Posterior vena cava (tissue), 2 donors: ENCODE results near the gene THRB. TPM values are rescaled to one million over a fixed set of nuclear protein-coding genes. Genes with fewer than 3 reads are reported as not detected.

Experiments
- DNase-seq: peaks from one replicate; pipeline ENCODE4 v3.0.0-alpha.2; 2020; ENCODE audit warnings: low spot score
- intact Hi-C, 2 donors: fragments of 100-400 bp; cut with DNase I; formaldehyde crosslinking; loops; one replicate each; pipeline versions ENCODE4 v1.14.1 to v1.14.2; 2022 to 2023
- long read RNA-seq, 2 donors: library from polyadenylated mRNA; unstranded; transcript quantifications; one replicate each; pipeline ENCODE4 v2.0.0, GENCODE V29; 2020 to 2021
- total RNA-seq, 2 donors: library from RNA; stranded (reverse); fragmentation: NEBNext Ultra II Directional; extraction: Animal tissue kit (Norgen Biotek cat#: 25700); gene quantifications; one replicate each; pipeline ENCODE4 v1.2.1, GENCODE V29; 2021
- donor health status: DM: yes; HTN: yes; CAD: no.
- donor health status: DM: yes; HTN: yes; CAD: no.

THRB gene
- 10 to 100 TPM; 25.0 to 32.5 TPM for total RNA-seq
- long read RNA-seq, donor 1, partial matches to known transcripts: 0 of 10 reads
- long read RNA-seq, donor 1, other reads (novel, unspliced or antisense): 10 of 10 reads
- long read RNA-seq, donor 2, full-length matches to known transcripts: 1 of 15 reads
- long read RNA-seq, donor 2, partial matches to known transcripts: 3 of 15 reads
- long read RNA-seq, donor 2, other reads (novel, unspliced or antisense): 11 of 15 reads

DNA sequence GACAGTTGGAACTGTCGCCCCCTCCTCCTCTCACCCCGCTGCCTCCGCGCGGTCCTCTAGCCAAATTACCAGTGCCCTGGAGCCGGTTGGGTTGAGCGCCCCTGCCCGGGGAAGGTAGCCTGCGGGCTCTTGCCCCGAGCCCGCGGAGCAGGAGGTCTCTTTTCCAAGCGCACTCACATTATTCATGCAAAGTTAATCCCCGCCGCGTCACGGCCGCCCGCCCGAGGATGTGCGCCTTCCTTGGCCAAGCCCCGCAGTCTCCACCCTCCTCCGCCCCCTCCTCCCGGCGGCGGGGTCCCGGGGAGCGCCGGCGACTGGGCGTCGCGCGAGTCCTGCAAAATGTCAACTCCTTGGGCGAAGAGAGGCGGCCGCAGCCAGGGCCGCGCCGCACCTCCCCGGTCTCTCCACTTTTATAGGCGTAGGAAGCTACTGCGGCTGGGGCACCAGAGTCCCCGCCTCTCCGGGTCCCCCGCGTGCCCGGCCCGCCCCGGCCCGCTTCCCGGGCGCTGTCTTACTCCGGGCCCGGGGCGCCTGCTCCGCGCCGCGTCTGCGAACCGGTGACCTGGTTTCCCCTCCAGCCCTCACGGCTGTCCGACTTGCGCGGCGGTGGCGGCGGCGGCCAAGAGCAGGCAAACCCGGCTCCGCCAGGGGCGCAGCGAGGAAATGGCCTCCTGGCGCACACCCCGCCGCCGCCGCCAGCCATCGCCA, at the start of gene THRB:
TSS of gene THRB (minus strand) at position 233 of the 708 bp plus-strand sequence.
- intact Hi-C loops: loop anchor here (10.0 kb wide), 2 partner anchors 230 to 500 kb away; no protein-coding TSS in a partner anchor
- peak; percentile 93 for DNase-seq

- DNase-seq: no peak
- intact Hi-C loops: no loop called here
Observed at GRCh38 chr3:24541935-24542334, 47.3 kb upstream of the THRB start.

GRCh38 chr3:24540821-24541220, 46.2 kb upstream of the THRB start:
- no peak for DNase-seq
- intact Hi-C loops: no loop called here

DNA sequence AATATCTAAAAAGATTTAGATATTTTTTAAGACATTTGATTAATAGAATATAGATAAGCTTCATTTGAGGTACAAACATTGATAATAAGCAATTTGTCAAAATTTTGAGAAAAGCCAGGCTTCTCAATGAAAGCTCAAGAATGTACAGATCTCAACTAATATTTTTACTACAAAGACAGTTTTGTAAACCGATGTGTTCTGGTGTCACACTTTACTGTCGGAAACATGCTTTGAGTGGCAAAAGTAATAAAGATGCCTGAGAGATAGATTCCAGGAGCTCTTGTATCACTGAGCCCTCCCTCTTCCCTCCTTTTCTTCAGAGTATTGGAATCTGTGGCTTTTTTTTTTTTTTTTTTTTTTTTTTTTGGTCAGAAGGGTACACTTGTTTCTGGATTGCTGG, 45.0 kb upstream of the THRB start:
- DNase-seq: no peak
- intact Hi-C loops: no loop called here

- intact Hi-C loops: no loop called here
- DNase-seq: no peak
Observed at GRCh38 chr3:24538891-24539290, 44.2 kb upstream of the THRB start.

DNA sequence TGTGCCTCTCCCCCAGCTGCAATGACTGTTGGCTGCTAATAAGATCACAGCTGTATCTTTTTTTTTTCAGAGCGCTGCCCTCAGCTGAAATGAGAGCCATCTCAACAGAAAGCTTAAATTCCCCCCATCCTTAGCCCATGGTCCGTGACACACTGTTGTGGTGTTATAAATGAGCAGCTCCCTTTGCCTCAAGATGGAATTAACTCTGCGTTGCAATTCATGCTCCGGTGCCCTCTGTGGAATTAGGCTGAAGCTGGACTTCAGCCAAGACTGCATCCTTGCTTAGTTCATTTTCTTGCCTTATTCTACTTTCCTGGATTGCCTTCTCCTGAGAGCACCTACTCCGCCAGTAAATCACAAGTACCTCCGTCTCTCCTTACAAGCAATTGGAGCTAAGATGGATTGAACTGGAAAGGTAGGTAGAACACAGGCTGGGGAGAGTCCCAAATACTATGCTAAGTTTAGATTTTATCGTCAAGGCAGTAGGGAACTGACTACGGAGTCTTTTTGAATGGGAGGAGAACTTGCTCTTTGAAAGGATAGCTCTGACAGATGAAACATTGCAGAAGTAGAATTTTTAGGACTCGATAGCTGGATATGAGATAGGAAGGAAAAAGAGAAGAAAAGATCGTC, 39.0 kb upstream of the THRB start:
- intact Hi-C loops: no loop called here
- DNase-seq: no peak

- intact Hi-C loops: no loop called here
- no peak for DNase-seq
Observed at GRCh38 chr3:24530471-24530870, 35.8 kb upstream of the THRB start.

GRCh38 chr3:24529210-24529609, 34.6 kb upstream of the THRB start:
- no peak for DNase-seq
- intact Hi-C loops: no loop called here

DNA sequence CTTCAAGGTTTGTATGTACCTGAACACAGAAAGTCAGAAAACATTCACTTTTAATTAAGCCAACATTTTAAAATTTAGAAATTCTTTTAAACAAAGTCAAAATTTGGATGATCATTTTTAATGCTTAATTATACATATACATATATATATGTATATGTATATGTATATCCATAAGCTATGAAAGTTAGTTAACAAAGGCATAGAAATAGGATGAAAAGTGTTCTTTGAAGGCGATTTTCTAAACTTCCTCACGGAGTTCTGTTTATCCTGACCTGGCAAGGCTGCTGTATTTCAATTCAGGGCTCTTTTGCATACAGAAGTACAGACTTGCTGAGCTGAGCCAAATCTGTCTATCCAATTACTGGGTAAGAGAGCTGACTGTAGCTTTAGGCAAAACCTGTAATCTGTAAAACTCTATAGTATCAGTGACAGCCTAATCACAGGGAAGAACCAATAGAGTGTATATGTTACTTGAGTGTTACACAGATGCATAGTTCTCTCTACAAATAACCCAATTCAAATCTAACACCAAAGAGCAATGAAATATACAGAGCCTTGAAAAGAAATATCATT, 32.1 kb upstream of the THRB start:
- no peak for DNase-seq
- intact Hi-C loops: no loop called here

DNA sequence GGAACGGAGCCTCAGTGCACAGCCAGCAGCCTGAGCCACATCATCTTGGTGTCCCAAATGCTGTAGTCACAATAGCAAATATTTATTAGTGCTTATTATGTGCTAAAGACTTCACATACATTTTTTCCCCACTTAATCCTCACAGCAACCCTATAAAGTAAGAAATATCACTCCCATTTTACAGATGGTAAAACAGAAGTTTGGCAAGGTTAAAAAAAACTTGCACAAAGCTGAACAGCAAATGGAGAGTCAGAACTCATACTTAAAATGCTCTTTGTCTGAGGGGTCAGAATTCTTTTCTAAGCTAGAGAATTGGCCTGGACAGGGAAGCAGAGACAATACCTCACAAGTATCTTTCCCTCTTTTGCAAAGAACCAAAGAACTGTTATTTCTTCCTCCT, 30.9 kb upstream of the THRB start:
- intact Hi-C loops: no loop called here

DNA sequence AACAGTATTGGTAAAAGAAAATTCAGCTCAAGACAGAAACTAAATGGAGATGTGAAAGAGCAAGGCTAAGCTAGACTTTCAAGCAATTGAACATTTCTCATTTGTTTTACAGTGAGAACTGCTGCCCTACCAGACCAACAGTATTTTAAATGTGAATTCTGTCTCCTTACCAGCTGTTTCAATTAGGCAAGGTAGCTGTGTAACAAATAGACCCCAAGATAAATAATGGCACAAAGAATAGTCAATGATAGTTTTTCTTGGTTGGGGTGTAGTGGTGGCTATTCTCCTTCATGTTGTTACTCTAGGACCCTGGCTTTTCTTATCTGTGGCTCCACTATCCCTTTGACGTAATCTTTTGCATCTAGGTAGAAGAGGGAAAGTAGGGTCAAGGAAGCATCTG, 30.4 kb upstream of the THRB start:
- no peak for DNase-seq
- intact Hi-C loops: no loop called here

More for the DNA sequence above, 30.9 kb upstream of the THRB start:
- no peak for DNase-seq

GRCh38 chr3:24523988-24524727, 29.5 kb upstream of the THRB start:
- no peak for DNase-seq
- intact Hi-C loops: no loop called here

GRCh38 chr3:24523215-24523614, 28.6 kb upstream of the THRB start:
- intact Hi-C loops: no loop called here
- no peak for DNase-seq

- peak; percentile 81 for DNase-seq
- intact Hi-C loops: no loop called here
Observed at GRCh38 chr3:24522146-24522579, 27.5 kb upstream of the THRB start.

DNA sequence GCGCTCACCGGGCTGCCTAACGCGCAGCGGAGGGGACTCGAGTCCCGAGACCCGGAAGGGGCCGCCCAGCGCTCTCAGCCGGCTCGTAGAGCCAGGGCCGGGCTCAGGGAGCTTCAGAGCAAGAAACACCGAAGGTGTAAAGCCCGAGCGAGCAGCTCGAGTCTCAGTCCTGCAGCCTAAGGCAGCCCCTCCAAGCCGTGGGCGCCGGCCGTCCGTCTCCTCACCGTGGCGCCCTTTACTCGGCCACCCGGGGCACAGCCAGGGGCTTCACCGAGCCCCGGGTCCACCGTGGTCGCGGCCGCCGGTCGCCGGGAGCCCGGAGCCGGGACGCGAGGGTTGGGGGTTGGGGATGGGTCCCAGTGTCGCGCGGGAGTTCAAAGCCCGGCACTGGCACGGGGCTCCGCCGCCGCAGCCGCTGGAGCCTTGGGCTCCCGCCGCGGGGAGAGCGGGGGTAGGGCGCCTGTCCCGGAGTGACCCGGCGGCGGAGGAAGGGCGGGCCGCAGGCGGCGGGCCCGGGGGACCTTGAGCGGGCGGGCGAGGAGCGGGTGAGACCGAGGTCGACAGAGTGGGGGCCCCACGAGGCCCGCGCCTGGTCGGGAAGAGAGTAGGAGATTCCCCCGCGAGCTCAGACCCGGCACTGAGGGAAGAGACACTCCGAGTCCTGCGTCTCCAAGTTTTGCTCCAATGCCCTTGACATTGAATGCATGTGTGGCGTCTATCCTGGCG, 26.9 kb upstream of the THRB start:
- intact Hi-C loops: no loop called here
- DNase-seq: peak; percentile 84

DNA sequence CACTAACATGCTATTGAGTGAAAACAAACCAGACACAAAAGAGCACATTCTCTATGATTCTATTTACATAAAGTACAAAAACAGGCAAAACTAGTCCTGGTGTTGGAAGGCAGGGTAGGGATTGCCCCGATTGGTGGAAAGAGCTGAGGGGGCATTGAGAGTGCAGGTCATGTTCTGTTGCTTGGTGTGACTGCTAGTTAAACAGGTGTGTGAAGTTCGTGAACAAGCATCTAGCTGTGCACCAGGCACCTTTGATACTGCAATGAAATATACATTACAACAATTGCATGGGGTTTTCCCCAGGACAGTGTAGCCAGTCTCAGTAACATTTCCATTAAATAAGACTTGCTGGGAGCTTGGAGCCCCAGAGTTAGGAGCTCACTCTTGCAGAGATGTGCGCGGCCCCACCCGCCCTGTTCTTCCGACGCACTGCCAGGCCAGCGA, 26.3 kb upstream of the THRB start:
- DNase-seq: no peak
- intact Hi-C loops: no loop called here

- intact Hi-C loops: no loop called here
- no peak for DNase-seq
Observed at GRCh38 chr3:24520101-24520495, 25.4 kb upstream of the THRB start.

- intact Hi-C loops: no loop called here
Observed at GRCh38 chr3:24519368-24520100, 24.9 kb upstream of the THRB start.

More at GRCh38 chr3:24519368-24520100, 24.9 kb upstream of the THRB start:
- no peak for DNase-seq
